K562 (cell line): Measurements from ENCODE around the gene YARS1. TPM values are rescaled to one million over a fixed set of nuclear protein-coding genes. Genes with fewer than 3 reads are reported as not detected.
A peak's percentile ranks its signal among the peaks of the same experiment; 100 is the strongest.

ENCODE experiments used
- ATAC-seq: fragments of 200-7000 bp; cut with Tn5 transposase; 3 replicates; pipeline ENCODE4 v1.9.1; 2020; ENCODE audit warnings: moderate library complexity
- BruUV-seq: library from RNA; stranded (reverse); fragments of 400-500 nt; replicated peaks from 2 replicates; lab custom pipeline; 2021; lab: Mats Ljungman, UMichigan
- CTCF ChIA-PET: fragments of 300-600 bp; formaldehyde crosslinking; extraction: SDS; loops from one replicate; lab custom pipeline; 2021; ENCODE audit warnings: low intra/inter-chr PET ratio; lab: Yijun Ruan, JAX
- POLR2A ChIA-PET: fragments of 300-600, 350-650 bp; sonication (Branson Sonifier 250); formaldehyde crosslinking; extraction: SDS; loops from one replicate; lab custom pipeline; 2021; ENCODE audit warnings: antibody characterized with exemption, inconsistent platforms; lab: Yijun Ruan, JAX
- DNase-seq, 4 experiments: peaks; one replicate each; pipeline versions ENCODE4 v3.0.0 to v3.0.0-alpha.2; 2011 to 2018; ENCODE audit warnings: low spot score in 3 of 4, mixed read lengths in 3 of 4; ENCODE audit errors: extremely low read depth in 1 of 4
- FAIRE-seq: peaks from 2 replicates; lab custom pipeline; 2011; peaks lifted over from hg19 to GRCh38; lab: Jason Lieb, UNC
- H2AFZ ChIP-seq: 2 replicates; pipeline ENCODE4 v1.6.0; 2011; ENCODE audit warnings: low read depth, low read length, control low read depth, inconsistent platforms
- H3K27ac ChIP-seq: fragments of 200-600 bp; 3 replicates; pipeline ENCODE4 v1.8.0; 2011; ENCODE audit warnings: low read depth, mild to moderate bottlenecking, control low read depth, inconsistent platforms, low read length, moderate library complexity, mixed read lengths; ENCODE audit errors: extremely low read depth
- H3K27me3 ChIP-seq, 2 experiments: fragments of 300-600 bp in 1 of 2; 2 replicates in 1 of 2; 3 replicates in 1 of 2; pipeline versions ENCODE4 v1.6.0 to v1.8.0; 2011; ENCODE audit warnings: inconsistent platforms in 2 of 2, low read length in 2 of 2, mild to moderate bottlenecking in 1 of 2, mixed read lengths in 1 of 2, moderate library complexity in 1 of 2; ENCODE audit not compliant: control insufficient read depth in 2 of 2, insufficient read depth in 2 of 2
- H3K36me3 ChIP-seq: fragments of 300-600 bp; 3 replicates; pipeline ENCODE4 v1.8.0; 2011; ENCODE audit warnings: mild to moderate bottlenecking, low read length, inconsistent platforms; ENCODE audit not compliant: control insufficient read depth, insufficient read depth
- H3K4me1 ChIP-seq, 2 experiments: fragments of 200-600 bp in 1 of 2; replicated peaks in 1 of 2; 2 replicates in 1 of 2; 3 replicates in 1 of 2; pipeline versions ENCODE4 v1.5.1 to v1.8.0; 2011; ENCODE audit warnings: inconsistent platforms in 2 of 2, low read length in 2 of 2, mild to moderate bottlenecking in 1 of 2, mixed read lengths in 1 of 2, moderate library complexity in 1 of 2; ENCODE audit not compliant: control insufficient read depth in 2 of 2, insufficient read depth in 2 of 2
- H3K4me2 ChIP-seq: 2 replicates; pipeline ENCODE4 v1.6.1; 2011; ENCODE audit warnings: low read length, control low read depth, inconsistent platforms, mixed read lengths; ENCODE audit not compliant: insufficient read depth
- H3K4me3 ChIP-seq: fragments of 200-600 bp; sonication (generic), shearing (Covaris generic); 2 replicates; pipeline ENCODE4 v1.5.1; 2016; ENCODE audit warnings: control low read depth, inconsistent platforms
- H3K79me2 ChIP-seq: fragments of 200-600 bp; 3 replicates; pipeline ENCODE4 v1.8.0; 2011; ENCODE audit warnings: low read length, inconsistent platforms; ENCODE audit not compliant: control insufficient read depth, insufficient read depth
- H3K9ac ChIP-seq, 2 experiments: 2 replicates each; pipeline versions ENCODE4 v1.6.0 to v1.6.1; 2011; ENCODE audit warnings: low read depth in 2 of 2, low read length in 2 of 2, control low read depth in 1 of 2, inconsistent platforms in 1 of 2, mild to moderate bottlenecking in 1 of 2, mixed read lengths in 1 of 2; ENCODE audit not compliant: insufficient read depth in 1 of 2
- H3K9me1 ChIP-seq: one replicate; pipeline ENCODE4 v1.6.0; 2011; ENCODE audit warnings: inconsistent platforms, mild to moderate bottlenecking, low read length, moderate library complexity; ENCODE audit not compliant: control insufficient read depth, insufficient read depth
- H3K9me3 ChIP-seq: replicated peaks from 2 replicates; pipeline ENCODE4 v1.5.1; 2011; ENCODE audit warnings: low read depth, low read length, inconsistent platforms; ENCODE audit not compliant: control insufficient read depth, insufficient read depth
- H4K20me1 ChIP-seq: replicated peaks from 2 replicates; pipeline ENCODE4 v1.6.1; 2011; ENCODE audit warnings: low read length, inconsistent platforms, mixed read lengths; ENCODE audit not compliant: control insufficient read depth, insufficient read depth
- ATF3 ChIP-seq, 2 experiments: fragments of 450-650 bp in 1 of 2; sonication (generic) in 1 of 2; formaldehyde crosslinking in 1 of 2; IDR thresholded peaks in 1 of 2; conservative IDR thresholded peaks in 1 of 2; 2 replicates each; pipeline versions ENCODE4 v1.6.1 to v1.8.1; 2016 to 2023; ENCODE audit warnings: mild to moderate bottlenecking in 2 of 2, moderate library complexity in 2 of 2, inconsistent platforms in 1 of 2, missing genetic modification reagents in 1 of 2
- ATF7 ChIP-seq: fragments of 450-650 bp; IDR thresholded peaks from 2 replicates; pipeline ENCODE4 v1.7.1; 2014; ENCODE audit warnings: mild to moderate bottlenecking, moderate library complexity
- CHCHD3 ChIP-seq: fragments of 250-450 bp; sonication (Bioruptor Pico); IDR thresholded peaks from 2 replicates; pipeline ENCODE4 v2.1.2; 2022; ENCODE audit warnings: mild to moderate bottlenecking
- FOXK2 ChIP-seq, 2 experiments: fragments of 450-650 bp; IDR thresholded peaks in 1 of 2; conservative IDR thresholded peaks in 1 of 2; 2 replicates each; pipeline ENCODE4 v1.6.1; 2016; ENCODE audit warnings: low read depth in 2 of 2, mild to moderate bottlenecking in 1 of 2
- HNRNPL ChIP-seq: fragments of 200-400 bp; formaldehyde crosslinking; IDR thresholded peaks from 2 replicates; pipeline ENCODE4 v1.6.1; 2017; ENCODE audit warnings: low read depth, mild to moderate bottlenecking, low read length
- JUND ChIP-seq, 2 experiments: IDR thresholded peaks; 2 replicates in 1 of 2; 3 replicates in 1 of 2; pipeline ENCODE4 v1.6.1; 2011; ENCODE audit warnings: borderline replicate concordance in 2 of 2, low read depth in 2 of 2, low read length in 2 of 2, improper control_type of control experiment in 1 of 2, missing biosample characterization in 1 of 2, missing genetic modification characterization in 1 of 2, missing genetic modification reagents in 1 of 2
- MAZ ChIP-seq, 2 experiments: fragments of 450-650 bp in 1 of 2; sonication (generic) in 1 of 2; formaldehyde crosslinking; IDR thresholded peaks in 1 of 2; conservative IDR thresholded peaks in 1 of 2; 2 replicates each; pipeline versions ENCODE4 v1.4.0 to v1.5.0; 2020; ENCODE audit warnings: mild to moderate bottlenecking in 1 of 2, missing genetic modification reagents in 1 of 2
- MTA1 ChIP-seq: fragments of 450-650 bp; IDR thresholded peaks from 2 replicates; pipeline ENCODE4 v1.6.1; 2017; ENCODE audit warnings: borderline replicate concordance
- RBM25 ChIP-seq: fragments of 200-400 bp; formaldehyde crosslinking; IDR thresholded peaks from 2 replicates; pipeline ENCODE4 v1.6.1; 2018; ENCODE audit warnings: low read length, low read depth, moderate library complexity; ENCODE audit not compliant: severe bottlenecking
- WGBS: fragments of 100-300 bp; shearing (Covaris generic); methylation state at CpG from one replicate; pipeline ENCODE4 v1.1.6; 2016; ENCODE audit warnings: low coverage, mixed read lengths; ENCODE audit not compliant: insufficient coverage; ENCODE audit errors: missing lambda C conversion rate; 5-methylcytosine and 5-hydroxymethylcytosine counted together
- in situ Hi-C: fragments of 300-500 bp; cut with MboI; formaldehyde crosslinking; loops from 4 replicates; pipeline ENCODE4 v1.15.0; 2018; ENCODE audit warnings: inconsistent platforms, mixed read lengths
- intact Hi-C: fragments of 100-400 bp; cut with micrococcal nuclease; formaldehyde crosslinking; loops from 2 replicates; pipeline ENCODE4 v1.14.2; 2022
- polyA plus RNA-seq, 8 experiments: library from polyadenylated mRNA; depleted of rRNA in 4 of 8; stranded (reverse) in 5 of 8; unstranded in 3 of 8; fragments of >200 nt; fragmentation: Nextera tagmentation in 2 of 8; fragmentation: Illumina TruSeq in 1 of 8; extraction: Ambion mirVana in 2 of 8; extraction: Trizol in 1 of 8; gene quantifications; 2 replicates each; pipeline versions ENCODE4 v1.2.1 to v1.2.3, GENCODE V29; 2011 to 2014; ENCODE audit warnings: inconsistent platforms in 1 of 8, missing spikeins in 1 of 8
- total RNA-seq, 7 experiments: library from RNA; depleted of rRNA in 6 of 7; stranded (reverse); fragments of >200 nt in 6 of 7; fragmentation: Illumina TruSeq in 2 of 7; extraction: Trizol in 2 of 7; gene quantifications; 2 replicates each; pipeline versions ENCODE4 v1.2.1 to v1.2.3, GENCODE V29; 2011 to 2021; ENCODE audit warnings: low replicate concordance in 1 of 7
- TF ChIP-seq, protein P1 (sequence below): fragments of 250-450 bp; sonication (Bioruptor Pico); IDR thresholded peaks from 2 replicates; pipeline ENCODE4 v1.5.0; 2021
- TF ChIP-seq, protein P2 (sequence below): sonication (generic); formaldehyde crosslinking; IDR thresholded peaks from 2 replicates; pipeline ENCODE4 v1.8.0; 2023; ENCODE audit warnings: missing genetic modification reagents, mild to moderate bottlenecking, borderline replicate concordance

The YARS1 gene
- total and polyA plus RNA-seq, 9 of the 15 experiments (the other 6 are each of a cell fraction or from before 2014, with no cell fraction given): 66.2 to 336 (median 201) TPM

DNA sequence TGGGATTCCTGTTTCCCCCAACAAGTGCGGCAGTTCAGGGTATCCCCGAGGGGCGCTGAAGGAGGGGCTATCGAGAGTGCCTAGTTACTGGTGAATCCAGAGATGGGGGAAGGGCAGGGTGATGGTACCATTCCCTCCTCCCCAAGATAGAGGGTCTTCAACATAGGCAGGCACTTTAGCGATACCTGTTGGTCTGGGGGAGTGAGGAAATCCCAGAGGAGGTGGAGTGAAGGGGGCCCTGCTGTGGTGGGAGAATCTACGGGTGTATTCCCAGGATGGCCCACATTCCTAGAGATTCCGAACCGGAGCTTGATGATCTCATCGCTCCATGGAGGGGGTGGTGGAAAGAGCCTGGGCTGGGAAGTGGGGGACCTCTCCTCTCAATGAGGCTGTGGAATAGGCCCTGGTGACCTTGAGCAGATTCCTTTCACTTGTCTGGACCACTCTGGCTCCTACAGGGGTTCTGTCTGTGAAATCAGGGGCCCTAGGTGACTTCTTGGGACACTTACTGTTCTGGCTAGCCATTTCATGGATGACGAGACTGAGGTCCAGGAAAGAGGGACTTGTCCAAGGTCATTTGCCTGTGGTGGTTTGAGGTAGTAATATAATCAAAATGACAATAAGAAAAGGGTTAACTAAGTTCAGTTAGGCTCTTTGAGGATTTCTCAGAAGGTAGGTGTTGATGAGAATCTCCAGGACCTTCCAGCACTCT, 61.9 kb downstream of the YARS1 start:
- Histone ChIP-seq H3K79me2 (peaks cover 63% of the 10 kb centered on the region), H3K9ac (peak overlapping the region; percentile 34 to 92), H3K9me3 (no peaks in the 10 kb centered on the region), H3K27ac (peak overlapping the region; percentile 82), H3K9me1 (peaks cover 14% of the 10 kb centered on the region), H3K4me3 (peak overlapping the region; percentile 61), H2AFZ (no peak overlapping the region), H3K36me3 (peaks cover 11% of the 10 kb centered on the region; the same call in 2 of the 3 replicates), H4K20me1 (peaks cover 37% of the 10 kb centered on the region), H3K4me2 (peak overlapping the region; percentile 84), H3K4me1 (peaks cover 61 to 71% of the 10 kb centered on the region in 2 experiments), H3K27me3 (no peaks in the 10 kb centered on the region)
- 30% methylated on average over 10 of the region's 10 CpGs for WGBS
- ChIA-PET POLR2A (interaction anchor here (0.6 to 2.5 kb wide), 7 partner anchors 8 to 886 kb away, joined by 3 to 22 read pairs (median 3); no protein-coding TSS in a partner anchor), CTCF (no interaction called here)
- in situ Hi-C loops (no loop called here), intact Hi-C loops (no loop called here)
- peak in 1 of 4 experiments; percentile 49 for DNase-seq
- BruUV-seq: TSS peak; percentile 42
- FAIRE-seq: no peak
- no peak for ATAC-seq
- TF ChIP-seq FOXK2 (conservative IDR thresholded peaks at IDR 0.05 in 1 of 2, IDR thresholded peaks at IDR 0.05 in 1 of 2; ENCODE audit: low read depth in 2 of 2) (no peak), RBM25 (peak; percentile 60), CHCHD3 (CRISPR knock-in tag) (no peak), JUND (IDR thresholded peaks at IDR 0.05; ENCODE audit: borderline replicate concordance, low read depth, low read length) (peak; percentile 38; the same call in 1 of the 2 replicates), JUND (tag; IDR thresholded peaks at IDR 0.05; ENCODE audit: borderline replicate concordance, low read depth, low read length) (peak; percentile 28; the same call in 1 of the 3 replicates), MTA1 (0 out of 2 replicates have a peak, but pooled peaks have one; percentile 16), ATF7 (no peak; the same call in 1 of the 2 replicates), ATF3 (IDR thresholded peaks at IDR 0.05) (peak; percentile 85), ATF3 (CRISPR knock-in tag; conservative IDR thresholded peaks at IDR 0.05) (no peak), MAZ (CRISPR knock-in tag; conservative IDR thresholded peaks at IDR 0.05 in 1 of 2, IDR thresholded peaks at IDR 0.05 in 1 of 2) (peak in 1 of 2 experiments; percentile 6; a peak in 1 of 4 replicates), HNRNPL (no peak)
- TF ChIP-seq, protein P1, sequence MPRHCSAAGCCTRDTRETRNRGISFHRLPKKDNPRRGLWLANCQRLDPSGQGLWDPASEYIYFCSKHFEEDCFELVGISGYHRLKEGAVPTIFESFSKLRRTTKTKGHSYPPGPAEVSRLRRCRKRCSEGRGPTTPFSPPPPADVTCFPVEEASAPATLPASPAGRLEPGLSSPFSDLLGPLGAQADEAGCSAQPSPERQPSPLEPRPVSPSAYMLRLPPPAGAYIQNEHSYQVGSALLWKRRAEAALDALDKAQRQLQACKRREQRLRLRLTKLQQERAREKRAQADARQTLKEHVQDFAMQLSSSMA (CRISPR knock-in tag): peak; percentile 34; the same call in 1 of the 2 replicates
- TF ChIP-seq, protein P2, sequence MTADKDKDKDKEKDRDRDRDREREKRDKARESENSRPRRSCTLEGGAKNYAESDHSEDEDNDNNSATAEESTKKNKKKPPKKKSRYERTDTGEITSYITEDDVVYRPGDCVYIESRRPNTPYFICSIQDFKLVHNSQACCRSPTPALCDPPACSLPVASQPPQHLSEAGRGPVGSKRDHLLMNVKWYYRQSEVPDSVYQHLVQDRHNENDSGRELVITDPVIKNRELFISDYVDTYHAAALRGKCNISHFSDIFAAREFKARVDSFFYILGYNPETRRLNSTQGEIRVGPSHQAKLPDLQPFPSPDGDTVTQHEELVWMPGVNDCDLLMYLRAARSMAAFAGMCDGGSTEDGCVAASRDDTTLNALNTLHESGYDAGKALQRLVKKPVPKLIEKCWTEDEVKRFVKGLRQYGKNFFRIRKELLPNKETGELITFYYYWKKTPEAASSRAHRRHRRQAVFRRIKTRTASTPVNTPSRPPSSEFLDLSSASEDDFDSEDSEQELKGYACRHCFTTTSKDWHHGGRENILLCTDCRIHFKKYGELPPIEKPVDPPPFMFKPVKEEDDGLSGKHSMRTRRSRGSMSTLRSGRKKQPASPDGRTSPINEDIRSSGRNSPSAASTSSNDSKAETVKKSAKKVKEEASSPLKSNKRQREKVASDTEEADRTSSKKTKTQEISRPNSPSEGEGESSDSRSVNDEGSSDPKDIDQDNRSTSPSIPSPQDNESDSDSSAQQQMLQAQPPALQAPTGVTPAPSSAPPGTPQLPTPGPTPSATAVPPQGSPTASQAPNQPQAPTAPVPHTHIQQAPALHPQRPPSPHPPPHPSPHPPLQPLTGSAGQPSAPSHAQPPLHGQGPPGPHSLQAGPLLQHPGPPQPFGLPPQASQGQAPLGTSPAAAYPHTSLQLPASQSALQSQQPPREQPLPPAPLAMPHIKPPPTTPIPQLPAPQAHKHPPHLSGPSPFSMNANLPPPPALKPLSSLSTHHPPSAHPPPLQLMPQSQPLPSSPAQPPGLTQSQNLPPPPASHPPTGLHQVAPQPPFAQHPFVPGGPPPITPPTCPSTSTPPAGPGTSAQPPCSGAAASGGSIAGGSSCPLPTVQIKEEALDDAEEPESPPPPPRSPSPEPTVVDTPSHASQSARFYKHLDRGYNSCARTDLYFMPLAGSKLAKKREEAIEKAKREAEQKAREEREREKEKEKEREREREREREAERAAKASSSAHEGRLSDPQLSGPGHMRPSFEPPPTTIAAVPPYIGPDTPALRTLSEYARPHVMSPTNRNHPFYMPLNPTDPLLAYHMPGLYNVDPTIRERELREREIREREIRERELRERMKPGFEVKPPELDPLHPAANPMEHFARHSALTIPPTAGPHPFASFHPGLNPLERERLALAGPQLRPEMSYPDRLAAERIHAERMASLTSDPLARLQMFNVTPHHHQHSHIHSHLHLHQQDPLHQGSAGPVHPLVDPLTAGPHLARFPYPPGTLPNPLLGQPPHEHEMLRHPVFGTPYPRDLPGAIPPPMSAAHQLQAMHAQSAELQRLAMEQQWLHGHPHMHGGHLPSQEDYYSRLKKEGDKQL (CRISPR knock-in tag): peak; percentile 65; the same call in 1 of the 2 replicates
